Lower leg skin (tissue), 3 donors: ENCODE measurements around the gene DOK6.

Source experiments
- POLR2A ChIP-seq, 2 donors: fragments of 450-650 bp; IDR thresholded peaks; one replicate each; pipeline ENCODE4 v1.6.1; 2016 to 2017; ENCODE audit warnings: antibody characterized with exemption in 2 of 2, mild to moderate bottlenecking in 1 of 2, moderate library complexity in 1 of 2
- TF ChIP-seq, protein P1 (sequence below), 3 donors: fragments of 450-650 bp; IDR thresholded peaks; one replicate each; pipeline ENCODE4 v1.5.1; 2016; ENCODE audit warnings: antibody characterized with exemption in 3 of 3, mild to moderate bottlenecking in 3 of 3, moderate library complexity in 2 of 3

DNA sequence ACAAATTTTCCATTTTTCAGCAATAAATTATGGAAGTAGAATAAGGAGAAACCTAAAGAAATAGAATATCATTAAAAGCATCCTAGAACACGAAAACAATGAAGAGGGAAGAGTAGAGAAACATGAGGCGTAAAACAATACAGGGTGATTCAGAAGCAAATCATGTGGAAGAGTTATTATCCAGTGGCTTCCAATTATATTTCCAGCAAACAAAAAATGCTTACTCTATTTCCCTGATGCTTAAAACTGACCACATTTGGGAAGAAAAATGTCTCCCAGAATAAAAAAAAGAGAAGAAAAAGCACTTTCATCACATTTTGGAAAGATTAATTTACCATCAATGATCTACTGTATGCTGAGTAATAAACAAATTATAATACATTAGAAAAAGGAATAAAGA, 354.4 kb downstream of the DOK6 start:
- no peak for TF ChIP-seq POLR2A (IDR thresholded peaks at IDR 0.05)
- TF ChIP-seq, protein P1, sequence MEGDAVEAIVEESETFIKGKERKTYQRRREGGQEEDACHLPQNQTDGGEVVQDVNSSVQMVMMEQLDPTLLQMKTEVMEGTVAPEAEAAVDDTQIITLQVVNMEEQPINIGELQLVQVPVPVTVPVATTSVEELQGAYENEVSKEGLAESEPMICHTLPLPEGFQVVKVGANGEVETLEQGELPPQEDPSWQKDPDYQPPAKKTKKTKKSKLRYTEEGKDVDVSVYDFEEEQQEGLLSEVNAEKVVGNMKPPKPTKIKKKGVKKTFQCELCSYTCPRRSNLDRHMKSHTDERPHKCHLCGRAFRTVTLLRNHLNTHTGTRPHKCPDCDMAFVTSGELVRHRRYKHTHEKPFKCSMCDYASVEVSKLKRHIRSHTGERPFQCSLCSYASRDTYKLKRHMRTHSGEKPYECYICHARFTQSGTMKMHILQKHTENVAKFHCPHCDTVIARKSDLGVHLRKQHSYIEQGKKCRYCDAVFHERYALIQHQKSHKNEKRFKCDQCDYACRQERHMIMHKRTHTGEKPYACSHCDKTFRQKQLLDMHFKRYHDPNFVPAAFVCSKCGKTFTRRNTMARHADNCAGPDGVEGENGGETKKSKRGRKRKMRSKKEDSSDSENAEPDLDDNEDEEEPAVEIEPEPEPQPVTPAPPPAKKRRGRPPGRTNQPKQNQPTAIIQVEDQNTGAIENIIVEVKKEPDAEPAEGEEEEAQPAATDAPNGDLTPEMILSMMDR (IDR thresholded peaks at IDR 0.05), result no peak
